Measurements from ENCODE around the gene ANKRD12.

GRCh38 chr18:9239720-9240119 lies 103.1 kb downstream of the ANKRD12 start:
- TF ChIP-seq CTCF (IDR thresholded peaks at IDR 0.05): no peak
- no peak for TF ChIP-seq POLR2A (IDR thresholded peaks at IDR 0.05)
